ENCODE measurements around the gene TLL2. TPM values are rescaled to one million over a fixed set of nuclear protein-coding genes. Genes with fewer than 3 reads are reported as not detected.

TLL2 gene
- 5.3 TPM for polyA plus RNA-seq (2012; ENCODE audit: insufficient read length, low read depth)

DNA sequence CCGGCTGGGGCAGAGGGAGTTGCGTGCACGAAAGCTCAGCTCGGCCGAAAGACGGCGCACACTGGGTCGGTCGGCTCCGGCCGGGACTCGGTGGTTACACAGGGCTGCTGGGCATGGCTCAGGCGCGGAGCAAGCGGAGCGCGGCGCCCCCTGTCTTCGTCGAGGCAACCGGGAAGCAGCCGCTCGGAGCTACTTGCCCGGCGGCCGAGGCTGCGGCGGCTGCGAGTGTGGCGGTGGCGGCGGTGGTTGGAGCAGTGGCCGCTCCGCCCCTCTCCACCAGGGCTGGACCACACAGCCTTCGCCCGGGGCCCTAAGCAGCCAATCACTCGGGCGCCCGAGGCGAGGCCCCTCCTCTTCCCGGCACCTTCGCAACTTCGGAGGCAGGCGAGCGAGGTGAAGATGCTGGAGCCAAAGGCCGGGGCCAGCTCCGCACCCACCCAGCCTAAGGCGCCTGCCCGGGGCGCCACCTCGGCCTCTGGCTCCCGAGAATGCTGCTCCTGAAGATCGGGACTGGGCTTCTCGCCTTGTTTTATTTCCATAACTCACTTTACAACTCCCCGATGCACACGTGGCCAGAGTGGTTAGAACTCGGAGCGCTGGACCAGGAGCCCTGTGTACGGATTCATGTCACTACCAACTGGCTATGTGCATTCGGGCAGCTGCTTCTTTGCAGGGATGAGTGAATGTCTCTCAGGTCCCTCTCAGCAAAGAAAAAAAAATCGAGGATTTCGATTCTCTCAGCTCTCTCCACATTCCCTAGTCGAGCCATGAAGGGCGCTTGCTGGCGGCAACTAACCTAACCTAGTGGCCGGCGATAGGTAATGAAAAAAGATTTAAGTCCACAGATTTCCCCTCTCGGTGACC, at the start of gene TLL2:
TSS of gene TLL2 (minus strand) at position 229 of the 864 bp plus-strand sequence. CDS start 241 bp downstream, outside the sequence.
- TF ChIP-seq POLR2AphosphoS5 (IDR thresholded peaks at IDR 0.05; ENCODE audit: low read depth, low read length) (peak; percentile 48), TAF1 (IDR thresholded peaks at IDR 0.05; ENCODE audit: borderline replicate concordance, insufficient read depth, low read length) (no peak; the same call in 1 of the 2 replicates), FOXP2 (optimal IDR thresholded peaks at IDR 0.05; ENCODE audit: borderline replicate concordance, extremely low read depth, extremely low read length, insufficient read depth) (peak; percentile 95)

GRCh38 chr10:96560966-96561887, 47.5 kb upstream of the TLL2 start:
- TF ChIP-seq, protein P1, sequence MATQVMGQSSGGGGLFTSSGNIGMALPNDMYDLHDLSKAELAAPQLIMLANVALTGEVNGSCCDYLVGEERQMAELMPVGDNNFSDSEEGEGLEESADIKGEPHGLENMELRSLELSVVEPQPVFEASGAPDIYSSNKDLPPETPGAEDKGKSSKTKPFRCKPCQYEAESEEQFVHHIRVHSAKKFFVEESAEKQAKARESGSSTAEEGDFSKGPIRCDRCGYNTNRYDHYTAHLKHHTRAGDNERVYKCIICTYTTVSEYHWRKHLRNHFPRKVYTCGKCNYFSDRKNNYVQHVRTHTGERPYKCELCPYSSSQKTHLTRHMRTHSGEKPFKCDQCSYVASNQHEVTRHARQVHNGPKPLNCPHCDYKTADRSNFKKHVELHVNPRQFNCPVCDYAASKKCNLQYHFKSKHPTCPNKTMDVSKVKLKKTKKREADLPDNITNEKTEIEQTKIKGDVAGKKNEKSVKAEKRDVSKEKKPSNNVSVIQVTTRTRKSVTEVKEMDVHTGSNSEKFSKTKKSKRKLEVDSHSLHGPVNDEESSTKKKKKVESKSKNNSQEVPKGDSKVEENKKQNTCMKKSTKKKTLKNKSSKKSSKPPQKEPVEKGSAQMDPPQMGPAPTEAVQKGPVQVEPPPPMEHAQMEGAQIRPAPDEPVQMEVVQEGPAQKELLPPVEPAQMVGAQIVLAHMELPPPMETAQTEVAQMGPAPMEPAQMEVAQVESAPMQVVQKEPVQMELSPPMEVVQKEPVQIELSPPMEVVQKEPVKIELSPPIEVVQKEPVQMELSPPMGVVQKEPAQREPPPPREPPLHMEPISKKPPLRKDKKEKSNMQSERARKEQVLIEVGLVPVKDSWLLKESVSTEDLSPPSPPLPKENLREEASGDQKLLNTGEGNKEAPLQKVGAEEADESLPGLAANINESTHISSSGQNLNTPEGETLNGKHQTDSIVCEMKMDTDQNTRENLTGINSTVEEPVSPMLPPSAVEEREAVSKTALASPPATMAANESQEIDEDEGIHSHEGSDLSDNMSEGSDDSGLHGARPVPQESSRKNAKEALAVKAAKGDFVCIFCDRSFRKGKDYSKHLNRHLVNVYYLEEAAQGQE (IDR thresholded peaks at IDR 0.05; ENCODE audit: insufficient read depth in 1 of 2, low read depth in 2 of 2, low read length in 2 of 2), result no peak

DNA sequence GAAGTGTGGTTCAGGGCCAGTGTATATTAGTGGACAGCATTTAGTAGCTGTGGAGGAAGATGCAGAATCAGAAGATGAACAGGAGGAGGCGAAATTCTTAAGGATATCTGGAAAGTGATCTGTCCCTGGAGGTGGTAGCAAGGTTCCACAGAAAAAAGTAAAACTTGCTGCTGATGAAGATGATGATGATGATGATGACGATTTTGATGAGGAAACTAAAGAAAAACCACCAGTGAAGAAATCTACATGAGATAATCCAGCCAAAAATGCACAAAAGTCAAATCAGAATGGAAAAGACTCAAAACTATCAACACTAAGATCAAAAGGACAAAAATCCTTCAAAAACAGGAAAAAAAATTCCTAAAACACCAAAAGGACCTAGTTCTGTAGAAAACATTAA, 46.8 kb upstream of the TLL2 start:
- no peak for TF ChIP-seq POLR2AphosphoS5 (IDR thresholded peaks at IDR 0.05; ENCODE audit: low read depth, low read length)
- TF ChIP-seq TAF1 (IDR thresholded peaks at IDR 0.05; ENCODE audit: borderline replicate concordance, insufficient read depth, low read length), result no peak

GRCh38 chr10:96556003-96556402, 42.3 kb upstream of the TLL2 start:
- TF ChIP-seq FOXP2 (optimal IDR thresholded peaks at IDR 0.05; ENCODE audit: borderline replicate concordance, extremely low read depth, extremely low read length, insufficient read depth) (no peak), SIN3A (IDR thresholded peaks at IDR 0.05; ENCODE audit: borderline replicate concordance, insufficient read depth, low read length) (no peak), POLR2AphosphoS5 (IDR thresholded peaks at IDR 0.05; ENCODE audit: low read depth, low read length) (no peak), TAF1 (IDR thresholded peaks at IDR 0.05; ENCODE audit: borderline replicate concordance, insufficient read depth, low read length) (no peak)
- TF ChIP-seq, protein P1 (IDR thresholded peaks at IDR 0.05; ENCODE audit: insufficient read depth in 1 of 2, low read depth in 2 of 2, low read length in 2 of 2), result no peak

DNA sequence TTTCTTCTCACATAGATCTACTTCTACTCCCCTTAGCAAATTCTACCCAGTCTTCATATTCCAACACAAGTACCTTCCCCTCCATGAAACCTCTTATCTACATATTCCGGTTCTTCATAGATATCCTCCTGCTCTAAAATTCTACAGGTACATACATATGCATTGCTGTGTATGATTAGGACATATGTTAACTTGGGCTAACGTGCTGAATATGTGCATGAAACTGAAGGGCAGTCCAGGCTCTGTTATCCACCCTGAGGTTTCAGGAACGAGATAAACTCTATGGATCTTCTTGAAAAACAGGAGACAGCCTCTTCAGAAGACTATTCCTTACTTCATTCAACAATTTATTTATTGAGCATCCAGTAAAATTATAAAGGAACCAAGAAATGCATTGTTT, 41.6 kb upstream of the TLL2 start:
- TF ChIP-seq SIN3A (IDR thresholded peaks at IDR 0.05; ENCODE audit: borderline replicate concordance, insufficient read depth, low read length), result no peak
- TF ChIP-seq TAF1 (IDR thresholded peaks at IDR 0.05; ENCODE audit: borderline replicate concordance, insufficient read depth, low read length), result no peak
- TF ChIP-seq, protein P1 (IDR thresholded peaks at IDR 0.05; ENCODE audit: insufficient read depth in 1 of 2, low read depth in 2 of 2, low read length in 2 of 2), result no peak
- TF ChIP-seq FOXP2 (optimal IDR thresholded peaks at IDR 0.05; ENCODE audit: borderline replicate concordance, extremely low read depth, extremely low read length, insufficient read depth), result no peak
- TF ChIP-seq POLR2AphosphoS5 (IDR thresholded peaks at IDR 0.05; ENCODE audit: low read depth, low read length), result no peak

DNA sequence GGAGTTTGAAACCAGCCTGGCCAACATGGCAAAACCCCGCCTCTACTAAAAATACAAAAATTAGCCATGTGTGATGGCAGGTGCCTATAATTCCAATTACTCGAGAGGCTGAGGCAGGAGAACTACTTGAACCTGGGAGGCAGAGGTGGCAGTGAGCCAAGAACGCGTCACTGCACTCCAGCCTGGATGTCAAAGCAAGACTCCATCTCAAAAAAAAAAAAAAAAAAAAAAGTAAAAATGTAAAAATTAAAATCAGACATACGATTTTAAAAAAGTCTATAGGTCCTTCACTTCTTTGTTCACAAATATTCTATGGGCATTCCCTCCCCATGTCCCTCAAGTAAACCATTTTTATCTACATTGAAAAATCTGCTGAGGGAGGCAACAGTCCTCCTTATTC, 34.9 kb upstream of the TLL2 start:
- TF ChIP-seq POLR2AphosphoS5 (IDR thresholded peaks at IDR 0.05; ENCODE audit: low read depth, low read length), result no peak
- TF ChIP-seq SIN3A (IDR thresholded peaks at IDR 0.05; ENCODE audit: borderline replicate concordance, insufficient read depth, low read length), result no peak
- TF ChIP-seq TAF1 (IDR thresholded peaks at IDR 0.05; ENCODE audit: borderline replicate concordance, insufficient read depth, low read length), result no peak
- TF ChIP-seq, protein P1 (IDR thresholded peaks at IDR 0.05; ENCODE audit: insufficient read depth in 1 of 2, low read depth in 2 of 2, low read length in 2 of 2), result no peak
- TF ChIP-seq FOXP2 (optimal IDR thresholded peaks at IDR 0.05; ENCODE audit: borderline replicate concordance, extremely low read depth, extremely low read length, insufficient read depth), result no peak
